OCI-LY1 (cell line): ENCODE data around the gene MAGEC1.

ENCODE experiments used
- CTCF ChIP-seq: fragments of 200-600 bp; sonication (generic), shearing (Covaris generic); IDR thresholded peaks from 2 replicates; pipeline ENCODE4 v1.5.1; 2017; ENCODE audit warnings: mild to moderate bottlenecking, antibody characterized with exemption, low read length, moderate library complexity, mixed read lengths
- EZH2 ChIP-seq: fragments of 200-600 bp; sonication (generic), shearing (Covaris generic); IDR thresholded peaks from 2 replicates; pipeline ENCODE4 v1.8.0; 2017; ENCODE audit warnings: borderline replicate concordance, mixed run types, mild to moderate bottlenecking, antibody characterized with exemption, low read length, moderate library complexity, mixed read lengths

- no peak for TF ChIP-seq CTCF
- TF ChIP-seq EZH2 = no peak
These were observed 32.4 kb downstream of the MAGEC1 start for GRCh38 chrX:141936080-141936479.
